HepG2 (cell line): ENCODE results near the gene ACSM2B. TPM values are rescaled to one million over a fixed set of nuclear protein-coding genes. Genes with fewer than 3 reads are reported as not detected.

Experiments used
- EED ChIP-seq: sonication (generic); formaldehyde crosslinking; IDR thresholded peaks from 2 replicates; pipeline ENCODE4 v1.5.0; 2020; ENCODE audit warnings: mild to moderate bottlenecking, missing genetic modification reagents
- FOXP1 ChIP-seq, 2 experiments: fragments of 450-650 bp in 1 of 2; IDR thresholded peaks; 2 replicates each; pipeline ENCODE4 v1.6.1; 2017 to 2018; ENCODE audit warnings: antibody characterized with exemption in 1 of 2
- GATA4 ChIP-seq: sonication (generic); IDR thresholded peaks from 2 replicates; pipeline ENCODE4 v1.6.1; 2016; ENCODE audit warnings: antibody characterized with exemption, low read depth, borderline replicate concordance
- HDAC6 ChIP-seq: fragments of 200-600 bp; sonication (generic); IDR thresholded peaks from 2 replicates; pipeline ENCODE4 v1.7.0; 2017; ENCODE audit warnings: mild to moderate bottlenecking, antibody characterized with exemption, low read length, low read depth
- HMG20A ChIP-seq: IDR thresholded peaks from 2 replicates; pipeline ENCODE4 v1.6.1; 2016; ENCODE audit warnings: borderline replicate concordance
- MTA3 ChIP-seq: sonication (generic); formaldehyde crosslinking; IDR thresholded peaks from 2 replicates; pipeline ENCODE4 v1.4.0; 2020; ENCODE audit warnings: missing genetic modification reagents
- NR1H2 ChIP-seq: sonication (generic); formaldehyde crosslinking; IDR thresholded peaks from 2 replicates; pipeline ENCODE4 v1.8.1; 2022; ENCODE audit warnings: low read depth, missing genetic modification reagents, borderline replicate concordance
- NR2C2 ChIP-seq: sonication (generic); formaldehyde crosslinking; IDR thresholded peaks from 2 replicates; pipeline ENCODE4 v1.4.0; 2020; ENCODE audit warnings: missing genetic modification reagents, mild to moderate bottlenecking, moderate library complexity, borderline replicate concordance
- POGZ ChIP-seq: sonication (generic); formaldehyde crosslinking; IDR thresholded peaks from 2 replicates; pipeline ENCODE4 v1.4.0; 2020; ENCODE audit warnings: mild to moderate bottlenecking, missing genetic modification reagents
- TEAD3 ChIP-seq: optimal IDR thresholded peaks from 2 replicates; pipeline ENCODE3; 2016; ENCODE audit warnings: borderline replicate concordance
- U2AF2 ChIP-seq: fragments of 200-400 bp; formaldehyde crosslinking; IDR thresholded peaks from 2 replicates; pipeline ENCODE4 v1.6.1; 2017; ENCODE audit warnings: low read depth, mild to moderate bottlenecking, low read length
- ZNF232 ChIP-seq: sonication (generic); formaldehyde crosslinking; IDR thresholded peaks from 2 replicates; pipeline ENCODE4 v1.4.0; 2020; ENCODE audit warnings: missing genetic modification reagents, borderline replicate concordance
- ZNF614 ChIP-seq: IDR thresholded peaks from 2 replicates; pipeline ENCODE4 v1.6.1; 2018; ENCODE audit warnings: missing biosample characterization, missing genetic modification reagents, inconsistent platforms, borderline replicate concordance
- polyA plus RNA-seq, 8 experiments: library from polyadenylated mRNA; depleted of rRNA in 3 of 8; stranded (reverse) in 7 of 8; unstranded in 1 of 8; fragments of >200 nt; fragmentation: Illumina TruSeq in 4 of 8; extraction: Trizol in 4 of 8; gene quantifications; 2 replicates each; pipeline versions ENCODE4 v1.2.1 to v1.2.3, GENCODE V29; 2011 to 2016; ENCODE audit warnings: low read depth in 4 of 8, missing spikeins in 1 of 8, mixed read lengths in 1 of 8; ENCODE audit not compliant: insufficient read depth in 1 of 8
- total RNA-seq, 5 experiments: library from RNA; depleted of rRNA; stranded (reverse); fragments of >200 nt; fragmentation: Illumina TruSeq; extraction: Trizol; gene quantifications; 2 replicates each; pipeline ENCODE4 v1.2.3, GENCODE V29; 2016; ENCODE audit warnings: low read depth in 1 of 5
- TF ChIP-seq, protein P1 (sequence below): sonication (generic); formaldehyde crosslinking; conservative IDR thresholded peaks from 2 replicates; pipeline ENCODE4 v1.4.0; 2020; ENCODE audit warnings: mild to moderate bottlenecking, missing genetic modification reagents, moderate library complexity
- TF ChIP-seq, protein P2 (sequence below): sonication (generic); formaldehyde crosslinking; IDR thresholded peaks from 2 replicates; pipeline ENCODE4 v1.4.0; 2020; ENCODE audit warnings: mild to moderate bottlenecking, missing genetic modification reagents
- TF ChIP-seq, protein P3 (sequence below): sonication (generic); formaldehyde crosslinking; IDR thresholded peaks from 2 replicates; pipeline ENCODE4 v1.4.0; 2020; ENCODE audit warnings: missing genetic modification reagents, borderline replicate concordance
- TF ChIP-seq, protein P4 (sequence below): sonication (generic); formaldehyde crosslinking; IDR thresholded peaks from 2 replicates; pipeline ENCODE4 v1.4.0; 2020; ENCODE audit warnings: missing genetic modification reagents, mild to moderate bottlenecking, borderline replicate concordance

The ACSM2B gene
- total and polyA plus RNA-seq, 2 of the 13 experiments (the other 11 are each of a cell fraction or from before 2014, with no cell fraction given), result 22.9 to 34.0 TPM

DNA sequence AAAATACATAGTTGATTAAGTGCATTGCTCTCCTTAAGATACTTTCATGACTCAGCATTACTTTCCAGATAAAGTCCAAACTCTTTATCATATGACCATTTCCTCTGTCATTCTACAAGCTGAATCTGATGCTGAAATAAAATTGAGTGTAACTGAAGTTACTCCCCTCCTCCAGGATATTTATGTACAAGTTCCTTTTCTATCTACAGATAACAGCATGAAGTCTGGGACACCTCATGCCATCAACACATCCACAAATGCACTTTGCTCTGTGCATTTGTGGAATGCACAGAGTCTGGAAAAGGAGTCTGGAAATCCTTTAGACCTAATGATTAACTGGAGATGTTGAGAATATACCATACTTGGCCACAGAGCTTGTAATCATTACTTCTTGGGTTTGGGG is 60.5 kb downstream of the ACSM2B start (continued):
- TF ChIP-seq, protein P1, sequence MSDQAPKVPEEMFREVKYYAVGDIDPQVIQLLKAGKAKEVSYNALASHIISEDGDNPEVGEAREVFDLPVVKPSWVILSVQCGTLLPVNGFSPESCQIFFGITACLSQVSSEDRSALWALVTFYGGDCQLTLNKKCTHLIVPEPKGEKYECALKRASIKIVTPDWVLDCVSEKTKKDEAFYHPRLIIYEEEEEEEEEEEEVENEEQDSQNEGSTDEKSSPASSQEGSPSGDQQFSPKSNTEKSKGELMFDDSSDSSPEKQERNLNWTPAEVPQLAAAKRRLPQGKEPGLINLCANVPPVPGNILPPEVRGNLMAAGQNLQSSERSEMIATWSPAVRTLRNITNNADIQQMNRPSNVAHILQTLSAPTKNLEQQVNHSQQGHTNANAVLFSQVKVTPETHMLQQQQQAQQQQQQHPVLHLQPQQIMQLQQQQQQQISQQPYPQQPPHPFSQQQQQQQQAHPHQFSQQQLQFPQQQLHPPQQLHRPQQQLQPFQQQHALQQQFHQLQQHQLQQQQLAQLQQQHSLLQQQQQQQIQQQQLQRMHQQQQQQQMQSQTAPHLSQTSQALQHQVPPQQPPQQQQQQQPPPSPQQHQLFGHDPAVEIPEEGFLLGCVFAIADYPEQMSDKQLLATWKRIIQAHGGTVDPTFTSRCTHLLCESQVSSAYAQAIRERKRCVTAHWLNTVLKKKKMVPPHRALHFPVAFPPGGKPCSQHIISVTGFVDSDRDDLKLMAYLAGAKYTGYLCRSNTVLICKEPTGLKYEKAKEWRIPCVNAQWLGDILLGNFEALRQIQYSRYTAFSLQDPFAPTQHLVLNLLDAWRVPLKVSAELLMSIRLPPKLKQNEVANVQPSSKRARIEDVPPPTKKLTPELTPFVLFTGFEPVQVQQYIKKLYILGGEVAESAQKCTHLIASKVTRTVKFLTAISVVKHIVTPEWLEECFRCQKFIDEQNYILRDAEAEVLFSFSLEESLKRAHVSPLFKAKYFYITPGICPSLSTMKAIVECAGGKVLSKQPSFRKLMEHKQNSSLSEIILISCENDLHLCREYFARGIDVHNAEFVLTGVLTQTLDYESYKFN, result peak; percentile 53
- TF ChIP-seq NR1H2 (CRISPR knock-in tag) (no peak), U2AF2 (no peak), TEAD3 (CRISPR knock-in tag) (peak; percentile 94), HMG20A (CRISPR knock-in tag) (peak; percentile 73; the same call in 1 of the 2 replicates), FOXP1 (IDR thresholded peaks at IDR 0.05) (no peak), FOXP1 (CRISPR knock-in tag; IDR thresholded peaks at IDR 0.05) (peak; percentile 50; the same call in 1 of the 2 replicates), ZNF232 (CRISPR knock-in tag) (no peak), POGZ (CRISPR knock-in tag) (no peak; the same call in 1 of the 2 replicates), HDAC6 (no peak), EED (CRISPR knock-in tag) (no peak), MTA3 (no peak), ZNF614 (CRISPR knock-in tag) (0 out of 2 replicates have a peak, but pooled peaks have one; percentile 25), GATA4 (no peak), NR2C2 (no peak)
- TF ChIP-seq, protein P2, sequence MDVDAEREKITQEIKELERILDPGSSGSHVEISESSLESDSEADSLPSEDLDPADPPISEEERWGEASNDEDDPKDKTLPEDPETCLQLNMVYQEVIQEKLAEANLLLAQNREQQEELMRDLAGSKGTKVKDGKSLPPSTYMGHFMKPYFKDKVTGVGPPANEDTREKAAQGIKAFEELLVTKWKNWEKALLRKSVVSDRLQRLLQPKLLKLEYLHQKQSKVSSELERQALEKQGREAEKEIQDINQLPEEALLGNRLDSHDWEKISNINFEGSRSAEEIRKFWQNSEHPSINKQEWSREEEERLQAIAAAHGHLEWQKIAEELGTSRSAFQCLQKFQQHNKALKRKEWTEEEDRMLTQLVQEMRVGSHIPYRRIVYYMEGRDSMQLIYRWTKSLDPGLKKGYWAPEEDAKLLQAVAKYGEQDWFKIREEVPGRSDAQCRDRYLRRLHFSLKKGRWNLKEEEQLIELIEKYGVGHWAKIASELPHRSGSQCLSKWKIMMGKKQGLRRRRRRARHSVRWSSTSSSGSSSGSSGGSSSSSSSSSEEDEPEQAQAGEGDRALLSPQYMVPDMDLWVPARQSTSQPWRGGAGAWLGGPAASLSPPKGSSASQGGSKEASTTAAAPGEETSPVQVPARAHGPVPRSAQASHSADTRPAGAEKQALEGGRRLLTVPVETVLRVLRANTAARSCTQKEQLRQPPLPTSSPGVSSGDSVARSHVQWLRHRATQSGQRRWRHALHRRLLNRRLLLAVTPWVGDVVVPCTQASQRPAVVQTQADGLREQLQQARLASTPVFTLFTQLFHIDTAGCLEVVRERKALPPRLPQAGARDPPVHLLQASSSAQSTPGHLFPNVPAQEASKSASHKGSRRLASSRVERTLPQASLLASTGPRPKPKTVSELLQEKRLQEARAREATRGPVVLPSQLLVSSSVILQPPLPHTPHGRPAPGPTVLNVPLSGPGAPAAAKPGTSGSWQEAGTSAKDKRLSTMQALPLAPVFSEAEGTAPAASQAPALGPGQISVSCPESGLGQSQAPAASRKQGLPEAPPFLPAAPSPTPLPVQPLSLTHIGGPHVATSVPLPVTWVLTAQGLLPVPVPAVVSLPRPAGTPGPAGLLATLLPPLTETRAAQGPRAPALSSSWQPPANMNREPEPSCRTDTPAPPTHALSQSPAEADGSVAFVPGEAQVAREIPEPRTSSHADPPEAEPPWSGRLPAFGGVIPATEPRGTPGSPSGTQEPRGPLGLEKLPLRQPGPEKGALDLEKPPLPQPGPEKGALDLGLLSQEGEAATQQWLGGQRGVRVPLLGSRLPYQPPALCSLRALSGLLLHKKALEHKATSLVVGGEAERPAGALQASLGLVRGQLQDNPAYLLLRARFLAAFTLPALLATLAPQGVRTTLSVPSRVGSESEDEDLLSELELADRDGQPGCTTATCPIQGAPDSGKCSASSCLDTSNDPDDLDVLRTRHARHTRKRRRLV (CRISPR knock-in tag), result no peak
- TF ChIP-seq, protein P3, sequence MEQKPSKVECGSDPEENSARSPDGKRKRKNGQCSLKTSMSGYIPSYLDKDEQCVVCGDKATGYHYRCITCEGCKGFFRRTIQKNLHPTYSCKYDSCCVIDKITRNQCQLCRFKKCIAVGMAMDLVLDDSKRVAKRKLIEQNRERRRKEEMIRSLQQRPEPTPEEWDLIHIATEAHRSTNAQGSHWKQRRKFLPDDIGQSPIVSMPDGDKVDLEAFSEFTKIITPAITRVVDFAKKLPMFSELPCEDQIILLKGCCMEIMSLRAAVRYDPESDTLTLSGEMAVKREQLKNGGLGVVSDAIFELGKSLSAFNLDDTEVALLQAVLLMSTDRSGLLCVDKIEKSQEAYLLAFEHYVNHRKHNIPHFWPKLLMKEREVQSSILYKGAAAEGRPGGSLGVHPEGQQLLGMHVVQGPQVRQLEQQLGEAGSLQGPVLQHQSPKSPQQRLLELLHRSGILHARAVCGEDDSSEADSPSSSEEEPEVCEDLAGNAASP, result no peak
- TF ChIP-seq, protein P4, sequence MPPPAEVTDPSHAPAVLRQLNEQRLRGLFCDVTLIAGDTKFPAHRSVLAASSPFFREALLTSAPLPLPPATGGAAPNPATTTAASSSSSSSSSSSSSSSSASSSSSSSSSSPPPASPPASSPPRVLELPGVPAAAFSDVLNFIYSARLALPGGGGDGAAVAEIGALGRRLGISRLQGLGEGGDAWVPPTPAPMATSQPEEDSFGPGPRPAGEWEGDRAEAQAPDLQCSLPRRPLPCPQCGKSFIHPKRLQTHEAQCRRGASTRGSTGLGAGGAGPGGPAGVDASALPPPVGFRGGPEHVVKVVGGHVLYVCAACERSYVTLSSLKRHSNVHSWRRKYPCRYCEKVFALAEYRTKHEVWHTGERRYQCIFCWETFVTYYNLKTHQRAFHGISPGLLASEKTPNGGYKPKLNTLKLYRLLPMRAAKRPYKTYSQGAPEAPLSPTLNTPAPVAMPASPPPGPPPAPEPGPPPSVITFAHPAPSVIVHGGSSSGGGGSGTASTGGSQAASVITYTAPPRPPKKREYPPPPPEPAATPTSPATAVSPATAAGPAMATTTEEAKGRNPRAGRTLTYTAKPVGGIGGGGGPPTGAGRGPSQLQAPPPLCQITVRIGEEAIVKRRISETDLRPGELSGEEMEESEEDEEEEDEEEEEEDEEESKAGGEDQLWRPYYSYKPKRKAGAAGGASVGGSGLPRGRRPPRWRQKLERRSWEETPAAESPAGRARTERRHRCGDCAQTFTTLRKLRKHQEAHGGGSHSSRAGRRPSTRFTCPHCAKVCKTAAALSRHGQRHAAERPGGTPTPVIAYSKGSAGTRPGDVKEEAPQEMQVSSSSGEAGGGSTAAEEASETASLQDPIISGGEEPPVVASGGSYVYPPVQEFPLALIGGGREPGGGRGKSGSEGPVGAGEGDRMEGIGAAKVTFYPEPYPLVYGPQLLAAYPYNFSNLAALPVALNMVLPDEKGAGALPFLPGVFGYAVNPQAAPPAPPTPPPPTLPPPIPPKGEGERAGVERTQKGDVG (CRISPR knock-in tag), result no peak
